ENCODE data around the gene CBL.

DNA sequence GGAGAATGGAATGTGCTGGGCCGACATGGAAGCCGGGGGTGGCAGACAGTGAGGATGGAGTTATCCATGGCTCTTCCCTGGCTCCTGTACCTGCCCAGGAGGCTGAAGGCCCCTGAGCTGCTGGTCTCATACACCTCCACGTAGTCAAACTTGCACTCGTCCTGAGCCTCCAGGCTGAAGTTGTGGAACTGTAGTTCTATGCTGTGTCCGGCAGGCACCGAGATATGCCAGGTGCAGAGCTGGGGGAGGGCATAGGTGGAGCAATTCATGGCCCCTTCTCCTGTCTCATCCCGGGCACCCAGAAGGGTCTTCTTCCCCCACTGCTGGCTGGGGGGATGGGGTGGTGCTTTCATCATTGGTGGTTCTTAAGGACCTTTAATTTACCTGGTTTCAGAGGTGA lies 137.6 kb downstream of the CBL start:
- TF ChIP-seq, protein P1, sequence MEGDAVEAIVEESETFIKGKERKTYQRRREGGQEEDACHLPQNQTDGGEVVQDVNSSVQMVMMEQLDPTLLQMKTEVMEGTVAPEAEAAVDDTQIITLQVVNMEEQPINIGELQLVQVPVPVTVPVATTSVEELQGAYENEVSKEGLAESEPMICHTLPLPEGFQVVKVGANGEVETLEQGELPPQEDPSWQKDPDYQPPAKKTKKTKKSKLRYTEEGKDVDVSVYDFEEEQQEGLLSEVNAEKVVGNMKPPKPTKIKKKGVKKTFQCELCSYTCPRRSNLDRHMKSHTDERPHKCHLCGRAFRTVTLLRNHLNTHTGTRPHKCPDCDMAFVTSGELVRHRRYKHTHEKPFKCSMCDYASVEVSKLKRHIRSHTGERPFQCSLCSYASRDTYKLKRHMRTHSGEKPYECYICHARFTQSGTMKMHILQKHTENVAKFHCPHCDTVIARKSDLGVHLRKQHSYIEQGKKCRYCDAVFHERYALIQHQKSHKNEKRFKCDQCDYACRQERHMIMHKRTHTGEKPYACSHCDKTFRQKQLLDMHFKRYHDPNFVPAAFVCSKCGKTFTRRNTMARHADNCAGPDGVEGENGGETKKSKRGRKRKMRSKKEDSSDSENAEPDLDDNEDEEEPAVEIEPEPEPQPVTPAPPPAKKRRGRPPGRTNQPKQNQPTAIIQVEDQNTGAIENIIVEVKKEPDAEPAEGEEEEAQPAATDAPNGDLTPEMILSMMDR (IDR thresholded peaks at IDR 0.05): no peak
- TF ChIP-seq POLR2A (IDR thresholded peaks at IDR 0.05): no peak
